NCI-H748 treated with DMSO at 0.1 percent for 48 hours (cell line): ENCODE measurements around the gene GRAP.

Experiments used
- DNase-seq: peaks from one replicate; lab custom pipeline; 2025; lab: John Stamatoyannopoulos, UW

Gene GRAP

DNA sequence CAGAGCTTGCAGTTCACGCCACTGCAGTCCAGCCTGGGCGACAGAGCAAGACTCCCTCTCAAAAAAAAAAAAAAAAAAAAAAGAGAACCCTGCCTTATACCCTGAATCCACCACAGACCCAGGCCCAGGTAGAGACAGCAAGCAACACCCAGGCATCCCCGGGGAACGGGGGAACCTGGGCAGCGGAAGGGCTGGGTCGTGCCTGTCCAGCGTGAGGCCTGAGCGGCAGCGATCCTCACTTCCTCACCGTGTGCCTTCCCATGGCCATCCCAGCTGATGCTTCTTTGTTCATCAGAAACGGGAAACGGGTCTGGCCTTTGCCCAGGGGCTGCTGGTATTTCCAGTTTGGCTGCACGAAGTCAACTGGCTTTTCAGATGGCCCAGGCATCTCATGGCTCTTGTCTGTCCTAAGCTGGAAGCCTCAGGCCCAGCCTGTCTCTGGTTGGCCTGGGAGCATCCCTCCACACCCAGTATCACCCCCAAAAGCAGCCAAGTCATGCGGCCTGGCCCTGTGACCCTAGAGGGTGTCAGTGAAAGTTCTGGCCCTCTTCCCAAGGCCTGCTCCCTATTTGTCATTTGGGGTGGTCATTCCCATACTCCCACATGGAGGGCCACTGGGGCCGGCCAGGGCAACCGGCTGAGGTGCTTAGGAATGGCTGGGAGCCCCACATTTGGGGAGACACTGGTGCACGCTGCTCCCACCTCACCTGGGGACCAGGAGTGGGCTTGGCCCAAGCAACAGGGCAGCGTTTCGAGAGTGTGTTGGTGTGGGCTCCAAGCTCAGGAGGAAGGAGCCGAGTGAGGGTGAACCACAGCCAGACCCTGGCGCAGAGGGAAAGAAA lies 62.3 kb downstream of the GRAP start:
- DNase-seq: no peak

DNA sequence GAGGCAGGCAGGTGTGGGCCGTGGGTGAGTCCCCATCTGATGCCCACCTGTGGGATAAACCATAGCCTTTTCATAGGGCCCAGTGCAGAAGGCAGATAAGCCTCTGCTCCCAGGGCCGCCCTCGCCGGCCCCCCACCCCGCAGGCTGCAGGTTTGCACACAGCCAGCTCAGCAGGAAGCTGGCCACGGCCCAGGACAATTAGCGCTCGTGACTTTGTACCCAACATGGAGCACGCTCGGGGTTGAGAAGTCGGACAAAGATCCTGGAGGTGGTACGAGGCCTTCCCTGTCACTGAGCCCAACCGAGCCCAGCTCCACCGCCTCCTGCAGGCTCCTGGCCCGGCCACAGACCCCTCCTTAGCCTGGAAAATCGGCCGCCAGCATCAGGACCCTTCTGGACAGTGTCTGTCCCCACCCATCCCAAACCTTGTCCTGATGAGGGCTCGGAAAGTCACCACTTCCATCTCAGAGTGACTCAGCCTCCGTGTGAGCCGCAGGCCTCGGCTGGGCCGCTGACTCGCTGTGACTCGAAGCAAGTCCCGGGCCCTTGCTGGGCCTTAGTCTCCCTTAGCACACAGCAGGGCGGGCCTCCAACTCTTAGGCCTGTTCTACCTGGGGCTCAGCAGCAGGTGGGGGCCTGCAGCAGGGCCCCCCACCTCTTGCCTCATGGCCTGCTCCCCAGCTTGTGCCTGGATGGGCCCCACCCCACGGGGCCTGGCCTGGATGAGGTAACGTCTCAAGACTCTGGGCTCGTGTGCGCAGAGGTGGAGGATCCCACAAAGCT lies 64.9 kb downstream of the GRAP start:
- no peak for DNase-seq

DNA sequence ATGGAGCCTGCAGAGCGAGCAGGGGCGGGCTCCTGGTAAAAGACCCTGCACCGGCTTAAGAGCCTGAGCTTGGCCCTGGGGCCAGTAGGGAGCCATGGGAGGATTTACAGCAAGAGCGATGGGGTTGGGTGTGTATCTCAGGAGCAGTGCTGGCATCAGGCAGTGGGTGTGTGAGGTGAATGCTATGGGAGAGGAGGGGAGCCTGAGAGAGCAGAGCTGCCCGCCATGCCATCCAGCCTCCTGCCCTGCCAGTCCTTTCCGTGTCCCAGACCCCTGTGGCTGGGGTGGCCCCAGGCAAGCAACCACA lies 65.5 kb downstream of the GRAP start:
- DNase-seq: no peak

DNA sequence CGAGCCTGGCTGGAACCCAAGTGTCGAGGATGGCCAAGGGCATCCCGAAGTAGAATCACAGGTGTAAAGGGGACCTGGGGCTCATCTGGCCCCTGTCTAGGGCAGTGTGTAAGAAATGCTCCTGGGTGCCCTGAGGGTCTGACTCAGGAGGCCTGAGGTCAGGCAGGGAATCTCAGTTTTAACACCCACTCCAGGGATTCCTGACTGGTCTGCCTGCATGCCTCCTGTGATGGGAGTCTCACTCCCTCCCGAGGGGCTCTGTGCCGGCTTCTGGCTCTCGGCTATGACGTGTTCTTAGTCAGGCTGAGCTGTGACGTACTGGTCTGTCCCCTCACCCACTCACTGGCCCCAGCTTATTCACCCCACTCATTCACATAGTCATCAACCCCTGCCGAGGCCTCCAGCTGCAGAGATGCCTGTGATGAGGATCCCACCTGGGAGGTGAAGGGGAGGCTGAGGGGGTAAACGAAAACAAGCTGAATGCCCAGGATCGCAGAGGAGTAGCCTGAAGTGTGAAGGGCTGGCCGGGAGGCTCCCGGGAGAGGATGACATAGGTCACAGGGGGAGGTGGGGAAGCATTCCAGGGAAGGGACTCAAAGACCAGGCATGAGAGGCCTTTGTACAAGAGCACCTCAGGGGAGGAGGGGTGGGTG lies 65.9 kb downstream of the GRAP start:
- DNase-seq: no peak

DNA sequence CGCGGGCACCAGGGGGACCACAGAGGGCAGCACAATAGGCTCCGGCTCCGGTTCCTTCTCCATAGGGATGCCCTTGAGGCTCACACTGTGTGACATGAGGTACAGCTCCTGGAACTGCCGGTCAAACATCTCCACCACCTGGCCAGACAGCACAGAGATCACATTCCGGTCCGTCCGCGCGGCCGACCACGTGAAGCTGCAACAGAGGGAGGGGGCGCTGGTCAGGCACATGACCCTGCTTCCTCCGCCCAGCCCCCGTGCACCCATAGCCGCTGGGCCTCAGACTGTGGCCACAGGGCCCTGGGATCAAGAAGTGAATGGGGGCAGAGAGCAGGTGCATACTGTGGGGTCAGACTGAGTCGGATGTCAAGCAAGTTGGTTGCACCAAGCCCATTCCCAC lies 68.1 kb downstream of the GRAP start:
- DNase-seq: no peak

DNA sequence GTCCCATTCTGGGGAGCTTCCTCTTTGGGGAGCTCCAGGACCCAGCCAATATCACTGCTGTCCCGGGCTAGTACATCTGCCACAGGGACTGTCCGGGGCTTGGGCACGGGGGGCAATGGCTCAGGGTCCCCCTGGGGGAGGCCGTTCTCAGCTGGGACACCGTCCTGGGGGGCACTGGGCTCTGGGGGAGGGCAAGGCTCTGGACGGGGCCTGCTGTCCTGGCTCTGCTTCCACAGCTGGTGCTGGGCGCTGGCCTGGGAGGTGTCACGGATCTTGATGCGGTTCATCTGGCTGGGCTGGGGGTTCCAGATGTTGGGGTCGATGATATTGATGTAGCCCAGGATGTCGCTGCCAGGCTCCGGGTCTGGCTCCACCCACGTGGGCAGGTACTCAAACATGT lies 68.7 kb downstream of the GRAP start:
- no peak for DNase-seq

DNA sequence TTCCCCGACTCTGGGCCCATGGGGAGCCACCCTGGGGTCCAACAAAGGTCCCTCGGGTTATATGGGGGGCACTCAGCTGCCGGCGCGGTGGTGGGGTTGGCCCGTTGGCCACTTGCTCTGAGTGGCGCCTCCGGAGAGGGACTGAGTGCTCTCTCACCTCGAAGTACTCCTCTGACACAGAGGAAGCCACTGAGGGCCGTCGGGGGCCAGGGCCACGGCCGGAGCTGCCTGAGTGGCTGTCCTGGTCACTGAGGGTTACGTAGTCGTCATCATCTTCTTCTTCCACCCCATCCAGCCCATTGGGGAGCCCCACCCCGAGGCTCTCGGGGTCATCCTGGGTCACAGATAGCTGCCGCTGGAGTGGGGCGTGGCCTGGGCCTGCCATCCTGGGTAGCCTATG lies 69.1 kb downstream of the GRAP start:
- no peak for DNase-seq

DNA sequence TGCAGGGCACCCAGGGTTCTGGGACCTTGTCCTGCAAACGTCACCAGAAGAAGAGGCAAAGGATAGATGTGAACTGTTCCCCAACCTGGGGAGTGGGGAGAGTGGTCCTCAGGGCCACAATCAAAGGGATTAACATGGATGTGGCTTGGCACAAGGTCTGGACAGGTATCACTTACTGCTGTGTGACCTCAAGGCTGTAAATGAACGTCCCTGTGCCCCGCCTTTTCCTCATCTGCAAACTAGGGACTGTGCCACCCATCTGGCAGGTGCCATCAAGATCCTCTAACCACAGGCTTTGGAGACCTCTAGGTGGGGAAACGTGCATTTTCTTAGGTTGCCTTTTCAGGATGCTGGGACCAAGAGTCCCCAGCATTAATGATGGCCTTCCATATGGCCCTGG lies 69.7 kb downstream of the GRAP start:
- no peak for DNase-seq

DNA sequence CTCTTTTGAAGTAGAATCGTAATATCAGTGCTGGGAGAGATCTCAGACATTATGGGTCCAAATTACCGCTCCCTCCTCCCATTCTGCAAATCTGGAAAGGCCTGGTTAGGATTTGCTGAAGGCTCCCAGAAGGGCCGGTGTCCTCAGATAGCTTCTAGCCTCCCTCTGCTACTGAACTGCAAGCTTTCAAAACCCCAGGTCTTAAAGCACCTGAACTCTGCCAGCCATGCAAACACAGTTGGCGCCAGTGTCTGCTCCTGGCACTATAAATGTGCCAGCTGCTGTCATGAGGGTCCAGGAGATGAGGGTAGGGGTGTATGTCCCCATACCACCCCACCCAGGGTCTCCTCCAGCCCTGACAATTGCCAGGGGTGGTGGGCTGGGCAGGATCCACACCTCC lies 70.6 kb downstream of the GRAP start:
- no peak for DNase-seq

DNA sequence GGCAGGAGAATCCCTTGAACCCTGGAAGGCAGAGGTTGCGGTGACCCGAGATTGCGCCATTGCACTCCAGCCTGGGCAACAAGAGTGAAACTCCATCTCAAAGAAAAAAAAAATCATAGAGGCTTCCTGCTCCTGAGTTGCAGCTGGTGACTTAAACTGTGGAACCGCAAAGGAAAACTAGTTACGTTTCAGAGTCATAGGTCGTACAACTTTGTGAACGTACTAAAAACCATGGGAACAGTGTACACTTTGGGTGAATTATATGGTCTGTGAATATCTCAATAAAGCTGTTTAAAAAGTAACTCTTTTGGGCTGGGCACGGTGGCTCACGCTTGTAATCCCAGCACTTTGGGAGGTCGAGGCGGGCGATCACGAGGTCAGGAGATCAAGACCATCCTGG lies 71.2 kb downstream of the GRAP start:
- DNase-seq: no peak

DNA sequence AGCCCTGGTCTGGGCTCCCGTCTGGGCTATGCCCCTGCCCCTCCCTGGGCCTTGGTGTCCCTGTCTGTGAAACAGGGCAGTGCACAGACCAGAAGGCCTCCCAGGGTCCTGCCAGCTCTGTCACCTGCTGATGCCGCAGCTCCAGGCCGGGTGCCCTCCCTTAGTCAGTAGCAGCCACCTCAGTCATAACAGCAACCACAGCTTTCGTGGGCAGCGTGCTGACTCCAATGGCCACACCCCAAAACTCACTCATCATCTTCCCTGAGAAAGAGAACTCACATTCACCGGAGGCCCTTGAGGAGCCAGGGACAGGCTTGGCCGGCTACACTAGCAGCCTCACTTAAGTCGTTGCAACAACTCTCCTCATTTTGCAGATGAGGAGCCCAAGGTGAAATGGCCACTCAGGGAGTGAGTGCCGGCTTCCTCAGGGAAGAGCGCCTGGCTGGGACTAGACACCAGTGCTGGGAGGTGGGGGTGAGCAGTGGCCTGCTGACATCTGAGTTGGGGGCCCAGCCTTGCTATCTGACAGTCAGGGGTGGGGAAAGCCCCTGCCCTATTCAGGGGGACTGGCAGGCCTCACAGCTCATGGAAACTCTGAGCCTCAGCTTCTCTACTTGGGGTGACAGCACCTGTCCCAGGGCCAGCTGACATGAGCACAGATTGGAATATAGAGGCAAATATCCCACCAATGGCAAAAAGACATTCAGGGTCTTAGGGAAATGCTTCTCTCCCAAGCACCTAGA lies 72.2 kb downstream of the GRAP start:
- DNase-seq: no peak

DNA sequence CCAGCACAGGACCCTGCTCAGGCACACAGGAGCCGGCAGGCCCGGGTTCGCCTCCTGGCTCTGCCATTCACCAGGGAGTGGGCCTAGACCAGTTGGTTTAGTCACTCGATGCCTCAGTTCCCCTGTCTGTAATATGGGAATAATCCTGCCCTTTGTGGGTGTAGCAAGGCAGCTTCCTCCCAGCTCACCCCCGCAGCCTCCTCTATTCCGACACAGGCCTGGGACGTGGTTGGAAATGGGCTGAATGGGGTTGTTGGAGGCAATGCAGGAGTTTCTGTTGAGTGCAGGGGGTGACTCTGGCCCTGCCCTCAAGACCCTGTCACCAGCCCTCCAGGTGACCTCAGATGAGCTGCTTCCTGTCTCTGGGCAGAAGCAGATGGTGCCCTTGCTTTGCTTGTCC lies 75.0 kb downstream of the GRAP start:
- DNase-seq: no peak
